Fibroblast of the aortic adventitia (primary cell): ENCODE results near the gene FBLN2. TPM values are rescaled to one million over a fixed set of nuclear protein-coding genes. Genes with fewer than 3 reads are reported as not detected.

Experiments used
- DNase-seq: peaks from one replicate; pipeline ENCODE4 v3.0.0-alpha.2; 2010; ENCODE audit warnings: low read depth
- H3K4me3 ChIP-seq: 2 replicates; pipeline ENCODE4 v1.5.1; 2011; ENCODE audit warnings: low read depth, mild to moderate bottlenecking, control low read depth, low read length, moderate library complexity
- CTCF ChIP-seq: IDR thresholded peaks from 2 replicates; pipeline ENCODE4 v1.5.1; 2011; ENCODE audit warnings: mild to moderate bottlenecking, low read length, control low read depth, inconsistent platforms; ENCODE audit not compliant: insufficient read depth
- total RNA-seq: library from RNA; depleted of rRNA; stranded (reverse); fragments of >200 nt; gene quantifications from 2 replicates; pipeline ENCODE4 v1.2.3, GENCODE V29; 2012; ENCODE audit warnings: low replicate concordance

Gene FBLN2
- total RNA-seq, 1 donor = 452 TPM

GRCh38 chr3:13651057-13651400, 102.1 kb downstream of the FBLN2 start:
- no peak for DNase-seq
- no peak for TF ChIP-seq CTCF
- H3K4me3 ChIP-seq = no peak overlapping the region

- TF ChIP-seq CTCF = no peak
- no peak overlapping the region for H3K4me3 ChIP-seq
- DNase-seq = no peak
Observed at GRCh38 chr3:13651775-13652428, 103.0 kb downstream of the FBLN2 start.

GRCh38 chr3:13652728-13653127, 103.8 kb downstream of the FBLN2 start:
- TF ChIP-seq CTCF = no peak
- no peak overlapping the region for H3K4me3 ChIP-seq
- no peak for DNase-seq

GRCh38 chr3:13653631-13654279, 104.8 kb downstream of the FBLN2 start:
- no peak for DNase-seq
- no peak overlapping the region for H3K4me3 ChIP-seq
- no peak for TF ChIP-seq CTCF

GRCh38 chr3:13654330-13655060, 105.6 kb downstream of the FBLN2 start:
- H3K4me3 ChIP-seq = no peak overlapping the region
- no peak for DNase-seq
- TF ChIP-seq CTCF = no peak

GRCh38 chr3:13655061-13655913, 106.4 kb downstream of the FBLN2 start:
- TF ChIP-seq CTCF = peak; percentile 28
- DNase-seq = no peak
- H3K4me3 ChIP-seq = no peak overlapping the region
